Neural cell (in vitro differentiated cells): ENCODE results near the gene PPM1H.

ENCODE experiments used
- EP300 ChIP-seq: fragments of 450-650 bp; conservative IDR thresholded peaks from 2 replicates; pipeline ENCODE4 v1.6.1; 2014; ENCODE audit warnings: antibody characterized with exemption, mild to moderate bottlenecking, moderate library complexity; ENCODE audit not compliant: poor library complexity, severe bottlenecking
- EZH2 ChIP-seq: fragments of 200-600, 300-800 bp; shearing (Covaris generic), sonication (generic); IDR thresholded peaks from 2 replicates; pipeline ENCODE4 v1.6.1; 2014; ENCODE audit warnings: antibody characterized with exemption, low read length, borderline replicate concordance, mild to moderate bottlenecking; ENCODE audit not compliant: insufficient read depth, poor library complexity, severe bottlenecking
- RAD21 ChIP-seq: fragments of 450-650 bp; conservative IDR thresholded peaks from 2 replicates; pipeline ENCODE4 v1.6.1; 2014; ENCODE audit warnings: antibody characterized with exemption, mild to moderate bottlenecking, moderate library complexity
- TF ChIP-seq, protein P1 (sequence below): fragments of 450-650 bp; IDR thresholded peaks from 2 replicates; pipeline ENCODE4 v1.5.1; 2014; ENCODE audit warnings: antibody characterized with exemption, mild to moderate bottlenecking, moderate library complexity; ENCODE audit not compliant: poor library complexity, severe bottlenecking
- TF ChIP-seq, protein P2 (sequence below): IDR thresholded peaks from 2 replicates; pipeline ENCODE4 v1.6.1; 2012; ENCODE audit warnings: borderline replicate concordance

DNA sequence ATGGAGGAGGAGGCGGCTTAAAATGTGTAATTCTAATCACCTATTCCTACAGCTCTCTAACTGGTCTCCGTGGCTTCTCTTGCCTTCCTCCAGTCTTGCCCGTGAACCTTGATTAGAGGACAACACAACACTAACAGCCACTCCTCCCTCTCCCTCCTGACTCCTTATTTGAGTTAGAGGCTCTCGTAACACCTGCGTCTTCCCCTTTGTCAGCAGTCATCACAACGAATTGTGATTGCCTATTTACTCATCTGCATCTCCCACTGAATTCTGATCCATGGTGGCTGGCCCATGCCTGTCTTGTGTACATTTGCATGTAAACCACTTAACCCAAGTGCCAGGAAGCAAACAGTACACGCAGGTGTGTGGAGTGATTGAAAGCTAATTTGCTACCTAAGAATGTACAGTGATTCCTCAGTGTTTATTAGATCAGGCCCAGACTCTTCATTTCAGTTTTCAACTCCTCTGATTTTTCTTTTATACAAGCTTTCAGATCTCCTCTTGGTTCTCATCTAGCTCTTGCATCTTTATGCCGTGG, 313.8 kb downstream of the PPM1H start:
- TF ChIP-seq, protein P1, sequence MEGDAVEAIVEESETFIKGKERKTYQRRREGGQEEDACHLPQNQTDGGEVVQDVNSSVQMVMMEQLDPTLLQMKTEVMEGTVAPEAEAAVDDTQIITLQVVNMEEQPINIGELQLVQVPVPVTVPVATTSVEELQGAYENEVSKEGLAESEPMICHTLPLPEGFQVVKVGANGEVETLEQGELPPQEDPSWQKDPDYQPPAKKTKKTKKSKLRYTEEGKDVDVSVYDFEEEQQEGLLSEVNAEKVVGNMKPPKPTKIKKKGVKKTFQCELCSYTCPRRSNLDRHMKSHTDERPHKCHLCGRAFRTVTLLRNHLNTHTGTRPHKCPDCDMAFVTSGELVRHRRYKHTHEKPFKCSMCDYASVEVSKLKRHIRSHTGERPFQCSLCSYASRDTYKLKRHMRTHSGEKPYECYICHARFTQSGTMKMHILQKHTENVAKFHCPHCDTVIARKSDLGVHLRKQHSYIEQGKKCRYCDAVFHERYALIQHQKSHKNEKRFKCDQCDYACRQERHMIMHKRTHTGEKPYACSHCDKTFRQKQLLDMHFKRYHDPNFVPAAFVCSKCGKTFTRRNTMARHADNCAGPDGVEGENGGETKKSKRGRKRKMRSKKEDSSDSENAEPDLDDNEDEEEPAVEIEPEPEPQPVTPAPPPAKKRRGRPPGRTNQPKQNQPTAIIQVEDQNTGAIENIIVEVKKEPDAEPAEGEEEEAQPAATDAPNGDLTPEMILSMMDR = no peak
- TF ChIP-seq EZH2 (no peak), EP300 (no peak), RAD21 (no peak)
- TF ChIP-seq, protein P2, sequence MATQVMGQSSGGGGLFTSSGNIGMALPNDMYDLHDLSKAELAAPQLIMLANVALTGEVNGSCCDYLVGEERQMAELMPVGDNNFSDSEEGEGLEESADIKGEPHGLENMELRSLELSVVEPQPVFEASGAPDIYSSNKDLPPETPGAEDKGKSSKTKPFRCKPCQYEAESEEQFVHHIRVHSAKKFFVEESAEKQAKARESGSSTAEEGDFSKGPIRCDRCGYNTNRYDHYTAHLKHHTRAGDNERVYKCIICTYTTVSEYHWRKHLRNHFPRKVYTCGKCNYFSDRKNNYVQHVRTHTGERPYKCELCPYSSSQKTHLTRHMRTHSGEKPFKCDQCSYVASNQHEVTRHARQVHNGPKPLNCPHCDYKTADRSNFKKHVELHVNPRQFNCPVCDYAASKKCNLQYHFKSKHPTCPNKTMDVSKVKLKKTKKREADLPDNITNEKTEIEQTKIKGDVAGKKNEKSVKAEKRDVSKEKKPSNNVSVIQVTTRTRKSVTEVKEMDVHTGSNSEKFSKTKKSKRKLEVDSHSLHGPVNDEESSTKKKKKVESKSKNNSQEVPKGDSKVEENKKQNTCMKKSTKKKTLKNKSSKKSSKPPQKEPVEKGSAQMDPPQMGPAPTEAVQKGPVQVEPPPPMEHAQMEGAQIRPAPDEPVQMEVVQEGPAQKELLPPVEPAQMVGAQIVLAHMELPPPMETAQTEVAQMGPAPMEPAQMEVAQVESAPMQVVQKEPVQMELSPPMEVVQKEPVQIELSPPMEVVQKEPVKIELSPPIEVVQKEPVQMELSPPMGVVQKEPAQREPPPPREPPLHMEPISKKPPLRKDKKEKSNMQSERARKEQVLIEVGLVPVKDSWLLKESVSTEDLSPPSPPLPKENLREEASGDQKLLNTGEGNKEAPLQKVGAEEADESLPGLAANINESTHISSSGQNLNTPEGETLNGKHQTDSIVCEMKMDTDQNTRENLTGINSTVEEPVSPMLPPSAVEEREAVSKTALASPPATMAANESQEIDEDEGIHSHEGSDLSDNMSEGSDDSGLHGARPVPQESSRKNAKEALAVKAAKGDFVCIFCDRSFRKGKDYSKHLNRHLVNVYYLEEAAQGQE = no peak
